Limb (tissue), 2 donors: ENCODE results near the gene OSBP2.
A peak's percentile ranks its signal among the peaks of the same experiment; 100 is the strongest.

Source experiments
- DNase-seq, 2 donors: peaks; one replicate each; pipeline ENCODE4 v3.0.0-alpha.2; 2016; ENCODE audit errors: extremely low spot score in 2 of 2

OSBP2 gene, protein sequence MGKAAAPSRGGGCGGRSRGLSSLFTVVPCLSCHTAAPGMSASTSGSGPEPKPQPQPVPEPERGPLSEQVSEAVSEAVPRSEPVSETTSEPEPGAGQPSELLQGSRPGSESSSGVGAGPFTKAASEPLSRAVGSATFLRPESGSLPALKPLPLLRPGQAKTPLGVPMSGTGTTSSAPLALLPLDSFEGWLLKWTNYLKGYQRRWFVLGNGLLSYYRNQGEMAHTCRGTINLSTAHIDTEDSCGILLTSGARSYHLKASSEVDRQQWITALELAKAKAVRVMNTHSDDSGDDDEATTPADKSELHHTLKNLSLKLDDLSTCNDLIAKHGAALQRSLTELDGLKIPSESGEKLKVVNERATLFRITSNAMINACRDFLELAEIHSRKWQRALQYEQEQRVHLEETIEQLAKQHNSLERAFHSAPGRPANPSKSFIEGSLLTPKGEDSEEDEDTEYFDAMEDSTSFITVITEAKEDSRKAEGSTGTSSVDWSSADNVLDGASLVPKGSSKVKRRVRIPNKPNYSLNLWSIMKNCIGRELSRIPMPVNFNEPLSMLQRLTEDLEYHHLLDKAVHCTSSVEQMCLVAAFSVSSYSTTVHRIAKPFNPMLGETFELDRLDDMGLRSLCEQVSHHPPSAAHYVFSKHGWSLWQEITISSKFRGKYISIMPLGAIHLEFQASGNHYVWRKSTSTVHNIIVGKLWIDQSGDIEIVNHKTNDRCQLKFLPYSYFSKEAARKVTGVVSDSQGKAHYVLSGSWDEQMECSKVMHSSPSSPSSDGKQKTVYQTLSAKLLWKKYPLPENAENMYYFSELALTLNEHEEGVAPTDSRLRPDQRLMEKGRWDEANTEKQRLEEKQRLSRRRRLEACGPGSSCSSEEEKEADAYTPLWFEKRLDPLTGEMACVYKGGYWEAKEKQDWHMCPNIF

DNA sequence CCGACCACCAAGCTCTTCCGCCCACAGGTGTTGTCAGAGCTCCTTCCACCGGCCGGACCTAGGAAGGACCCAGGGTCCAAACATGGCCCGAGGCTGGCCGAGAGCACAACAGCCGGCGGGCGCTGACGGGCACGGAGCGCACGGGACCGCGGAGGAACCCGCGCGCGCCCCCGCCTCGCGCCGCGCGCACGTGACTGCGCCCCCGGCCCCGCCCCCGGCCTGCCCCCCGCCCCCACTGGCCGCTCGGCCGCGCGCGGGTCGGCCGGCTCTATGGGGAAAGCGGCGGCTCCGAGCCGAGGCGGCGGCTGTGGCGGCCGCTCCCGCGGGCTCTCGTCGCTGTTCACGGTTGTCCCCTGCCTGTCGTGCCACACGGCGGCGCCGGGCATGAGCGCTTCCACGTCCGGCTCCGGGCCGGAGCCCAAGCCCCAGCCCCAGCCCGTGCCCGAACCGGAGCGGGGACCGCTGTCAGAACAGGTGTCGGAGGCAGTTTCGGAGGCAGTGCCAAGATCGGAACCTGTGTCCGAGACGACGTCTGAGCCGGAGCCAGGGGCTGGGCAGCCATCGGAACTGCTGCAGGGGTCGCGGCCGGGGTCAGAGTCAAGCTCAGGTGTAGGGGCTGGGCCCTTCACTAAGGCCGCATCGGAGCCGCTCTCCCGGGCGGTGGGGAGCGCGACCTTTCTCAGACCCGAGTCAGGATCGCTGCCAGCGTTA lies at the start of gene OSBP2:
Gene OSBP2 (plus strand): TSS at position 235 of the 711 bp plus-strand sequence. CDS start 36 bp downstream, at position 271.
- peak in 1 of 2 donors; percentile 78 for DNase-seq

DNA sequence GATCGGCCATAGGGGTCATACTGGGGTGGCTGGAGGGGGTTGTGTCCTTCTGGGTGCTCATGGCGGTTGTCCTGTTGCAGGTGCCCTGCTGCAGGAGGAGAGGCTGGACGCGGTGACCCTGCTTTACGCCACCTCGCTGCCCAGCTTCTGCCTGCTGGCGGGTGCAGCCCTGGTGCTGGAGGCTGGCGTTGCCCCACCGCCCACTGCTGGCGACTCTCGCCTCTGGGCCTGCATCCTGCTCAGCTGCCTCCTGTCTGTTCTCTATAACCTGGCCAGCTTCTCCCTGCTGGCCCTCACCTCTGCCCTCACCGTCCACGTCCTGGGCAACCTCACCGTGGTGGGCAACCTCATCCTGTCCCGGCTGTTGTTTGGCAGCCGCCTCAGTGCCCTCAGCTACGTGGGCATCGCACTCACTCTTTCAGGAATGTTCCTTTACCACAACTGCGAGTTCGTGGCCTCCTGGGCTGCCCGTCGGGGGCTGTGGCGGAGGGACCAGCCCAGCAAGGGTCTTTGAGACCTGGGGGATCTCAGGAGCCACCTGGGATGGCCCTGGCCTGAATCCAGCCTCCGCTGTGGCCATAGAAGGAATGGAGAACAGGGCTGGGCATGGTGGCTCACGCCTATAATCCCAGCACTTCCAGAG lies 48.0 kb upstream of the OSBP2 start:
- DNase-seq, result no peak

GRCh38 chr22:30647536-30647935 lies 47.1 kb upstream of the OSBP2 start:
- no peak for DNase-seq

DNA sequence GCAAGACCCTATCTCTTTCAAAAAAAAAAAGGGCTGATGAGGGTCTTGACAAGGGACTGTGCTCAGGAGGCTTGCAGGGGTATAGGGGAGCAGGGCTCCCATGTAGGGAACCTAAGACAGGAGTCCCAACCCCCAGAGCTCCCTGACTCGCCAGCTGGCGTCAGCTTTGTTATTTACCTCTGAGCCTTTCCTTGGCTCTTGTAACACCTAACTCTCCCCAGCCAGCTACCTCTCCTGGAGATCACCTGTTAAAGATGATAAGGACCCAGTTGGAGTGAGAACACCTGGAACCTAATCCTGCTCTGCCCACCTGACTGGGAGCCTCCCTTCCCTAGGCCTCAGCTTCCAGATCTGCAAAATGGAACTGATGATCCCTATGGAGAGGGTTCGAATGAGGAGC lies 45.8 kb upstream of the OSBP2 start:
- no peak for DNase-seq

GRCh38 chr22:30649430-30650007 lies 45.2 kb upstream of the OSBP2 start:
- no peak for DNase-seq

DNA sequence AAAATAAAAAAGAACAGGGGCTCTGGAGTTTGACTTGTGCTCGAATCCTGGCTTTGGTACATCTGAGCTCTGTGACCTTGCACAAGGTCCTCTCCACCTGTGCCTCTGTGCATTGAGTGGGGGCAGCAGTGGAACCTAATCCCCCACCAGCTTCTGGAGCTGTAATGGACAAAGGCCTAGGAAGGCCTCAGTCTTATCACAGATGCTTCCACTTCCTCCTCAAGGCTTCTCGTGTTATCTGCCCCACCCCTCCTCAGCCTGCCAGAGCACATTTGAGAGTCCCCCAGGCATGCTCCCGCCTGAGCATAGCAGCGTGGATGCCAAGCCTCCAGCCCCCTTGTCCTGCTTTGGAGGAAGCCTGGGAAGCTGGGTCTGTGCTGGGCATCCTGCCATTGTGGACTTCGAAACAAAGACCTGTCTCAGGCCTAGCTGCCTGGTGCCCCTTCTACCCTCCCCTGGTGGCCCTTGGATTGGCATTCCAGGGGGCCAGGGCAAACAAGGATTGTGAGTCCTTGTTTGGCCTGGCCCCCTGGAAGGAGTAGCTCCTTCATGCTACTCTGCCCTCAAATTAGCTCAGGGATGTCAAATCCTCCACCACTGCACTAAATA lies 44.1 kb upstream of the OSBP2 start:
- no peak for DNase-seq

- DNase-seq, result no peak
Observed at GRCh38 chr22:30652852-30653251, 41.8 kb upstream of the OSBP2 start.

DNA sequence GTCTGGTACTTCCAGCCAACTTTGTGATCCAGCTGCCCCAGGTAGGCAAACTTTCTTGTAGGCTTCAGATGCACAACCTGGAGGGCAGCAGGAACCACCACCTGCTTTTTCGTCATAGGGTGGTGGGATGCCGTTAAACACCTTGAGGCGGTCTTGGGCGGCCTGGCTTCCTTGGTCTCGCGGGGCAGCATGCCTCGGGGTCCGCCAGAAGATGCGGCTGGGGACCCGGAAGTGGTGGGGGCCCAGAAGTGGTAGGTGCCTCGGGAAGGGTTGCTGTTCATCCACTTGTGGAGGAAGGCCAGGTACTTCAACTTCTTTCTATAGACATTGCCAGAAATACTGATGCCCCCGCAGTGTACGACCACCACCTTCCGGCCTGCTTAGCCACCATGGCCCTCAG lies 40.3 kb upstream of the OSBP2 start:
- no peak for DNase-seq

GRCh38 chr22:30655532-30655931 lies 39.1 kb upstream of the OSBP2 start:
- DNase-seq, result no peak

DNA sequence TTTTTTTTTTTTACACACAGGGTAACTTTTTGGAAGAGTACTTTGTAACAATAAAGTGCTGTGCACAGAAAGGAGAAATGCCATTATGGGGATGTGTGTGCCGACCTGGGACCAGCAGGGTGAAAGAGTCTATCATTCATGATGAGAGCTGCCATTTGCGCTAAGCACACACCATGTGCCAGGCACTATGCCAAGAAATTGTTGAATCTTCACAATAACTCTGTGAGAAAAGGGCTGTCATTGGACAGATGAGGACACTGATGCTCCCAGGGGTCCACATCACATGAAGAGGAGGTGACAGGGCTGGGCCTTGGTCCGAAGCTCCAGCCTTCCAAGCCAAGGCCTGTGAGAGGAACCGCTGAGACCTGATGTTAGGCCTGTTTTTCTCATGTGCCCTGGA lies 32.6 kb upstream of the OSBP2 start:
- no peak for DNase-seq

DNA sequence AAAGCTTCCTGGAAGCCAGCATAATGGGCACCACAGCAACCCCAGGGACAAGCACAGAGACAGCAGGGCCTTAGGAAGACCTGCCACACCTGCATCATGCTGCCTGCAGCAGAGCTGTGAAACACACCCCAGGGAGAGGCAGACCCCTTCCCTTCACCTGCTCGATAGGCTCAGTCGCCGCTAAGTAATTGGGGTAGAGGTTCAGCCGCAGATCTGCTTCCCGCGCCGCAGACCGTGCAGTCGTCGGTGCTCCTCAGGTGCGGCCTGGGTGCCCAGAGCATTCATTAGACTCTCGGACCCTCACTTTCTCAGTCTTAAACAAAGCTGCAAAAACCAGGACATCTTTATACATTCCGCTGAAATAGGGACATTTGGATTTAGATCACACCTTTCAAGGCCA lies 29.9 kb upstream of the OSBP2 start:
- no peak for DNase-seq

DNA sequence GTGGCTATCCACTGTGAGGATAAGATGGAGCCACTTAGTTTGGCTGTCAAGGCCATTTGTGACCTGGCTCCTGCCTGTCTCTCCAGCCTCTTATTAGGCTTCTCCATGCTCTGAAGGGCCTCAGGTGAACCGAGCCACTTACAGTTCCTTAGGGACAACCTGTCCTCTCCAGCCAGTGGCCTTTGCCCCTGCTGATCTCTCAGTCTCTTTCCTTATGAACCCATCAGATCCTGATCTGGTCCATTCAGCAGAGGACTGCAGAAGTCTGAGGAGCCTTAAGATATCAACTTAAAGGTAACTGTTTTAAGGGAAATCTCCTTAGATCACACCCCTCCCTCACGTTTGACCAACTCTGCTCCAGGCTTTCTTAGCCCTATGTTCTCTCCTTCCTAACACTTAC lies 29.4 kb upstream of the OSBP2 start:
- no peak for DNase-seq

GRCh38 chr22:30665786-30666185 lies 28.9 kb upstream of the OSBP2 start:
- DNase-seq, result no peak

DNA sequence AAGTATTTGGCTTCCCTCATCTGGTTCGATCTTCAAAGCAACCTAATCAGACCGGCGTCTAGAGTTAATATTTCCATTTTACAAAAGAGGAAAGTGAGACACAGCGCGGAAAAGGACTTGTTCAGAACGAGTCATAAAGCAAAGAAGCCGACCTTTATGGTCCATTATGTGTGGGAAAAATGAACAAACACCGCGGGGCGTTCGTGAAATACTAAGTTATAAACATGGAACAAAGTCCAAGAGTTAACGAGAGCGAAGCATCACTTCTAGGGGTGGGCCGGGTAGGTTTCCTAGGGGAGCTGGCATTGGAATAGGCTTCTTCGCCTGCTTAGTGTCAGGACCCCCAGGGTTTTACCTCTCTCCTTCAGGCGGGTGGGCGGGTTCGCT lies 27.6 kb upstream of the OSBP2 start:
- DNase-seq, result no peak

DNA sequence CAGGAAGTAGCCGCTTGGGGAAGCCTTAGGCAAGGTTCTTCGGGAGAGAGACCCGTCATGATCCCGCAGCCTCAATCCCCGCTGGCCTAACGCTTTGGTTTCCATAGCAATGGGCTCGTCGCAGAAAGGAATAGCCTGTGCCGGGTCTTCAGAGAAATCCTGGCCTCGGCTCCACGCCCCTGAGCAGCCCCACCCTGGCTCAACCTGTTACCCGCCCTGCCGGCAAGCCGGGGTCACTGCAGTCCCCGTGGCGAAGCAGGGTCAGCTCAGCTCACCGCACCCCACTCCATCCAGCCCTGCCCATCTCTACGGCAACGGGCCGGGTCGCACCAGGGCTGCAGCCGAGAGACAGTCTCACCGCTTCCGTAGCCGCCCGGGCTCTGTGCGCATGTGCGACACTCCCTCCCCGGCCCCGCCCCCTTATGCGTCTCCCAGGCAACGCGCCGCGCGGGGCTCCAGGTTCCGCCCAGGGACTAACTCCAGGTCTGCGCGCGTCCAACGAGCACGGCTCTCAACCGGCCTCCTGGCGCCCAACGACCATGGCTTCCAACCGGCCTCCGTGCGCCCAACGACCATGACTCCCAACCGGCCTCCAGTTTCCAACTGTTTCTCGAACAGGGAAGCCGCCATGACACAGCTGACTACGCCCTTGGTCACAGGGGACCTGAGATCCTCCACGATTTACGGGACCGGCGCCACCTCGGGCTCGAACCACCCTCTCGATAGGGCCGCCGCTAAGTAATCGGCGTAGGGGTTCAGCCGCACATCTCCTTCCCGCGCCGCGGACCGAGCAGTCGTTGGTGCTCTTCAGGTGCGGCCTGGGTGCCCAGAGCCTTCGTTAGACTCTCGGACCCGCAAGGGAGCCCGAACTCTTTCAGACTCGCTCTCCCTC lies 26.9 kb upstream of the OSBP2 start, which contains the start of gene DUSP18:
Gene DUSP18 (minus strand): TSS at position 382 of the 892 bp plus-strand sequence. CDS start 3,872 bp downstream, outside the sequence.
- DNase-seq, result peak; percentile 83 to 97

DNA sequence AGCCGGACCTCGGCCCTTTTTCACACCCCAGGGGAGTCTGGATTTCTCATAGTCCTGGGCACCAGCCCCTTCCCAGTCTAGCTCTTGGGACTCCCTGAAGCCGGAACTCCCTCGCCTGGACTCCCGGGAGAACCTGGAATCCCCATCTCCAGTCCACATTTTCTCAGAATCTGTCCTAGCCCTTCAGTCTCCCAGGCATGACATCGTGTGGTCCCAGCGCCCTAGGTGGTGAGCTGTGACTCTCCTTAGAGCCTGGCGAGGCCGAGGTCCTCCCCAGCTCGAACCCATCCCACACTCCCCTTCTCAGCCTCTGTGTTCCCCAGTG lies 26.3 kb upstream of the OSBP2 start:
- no peak for DNase-seq

DNA sequence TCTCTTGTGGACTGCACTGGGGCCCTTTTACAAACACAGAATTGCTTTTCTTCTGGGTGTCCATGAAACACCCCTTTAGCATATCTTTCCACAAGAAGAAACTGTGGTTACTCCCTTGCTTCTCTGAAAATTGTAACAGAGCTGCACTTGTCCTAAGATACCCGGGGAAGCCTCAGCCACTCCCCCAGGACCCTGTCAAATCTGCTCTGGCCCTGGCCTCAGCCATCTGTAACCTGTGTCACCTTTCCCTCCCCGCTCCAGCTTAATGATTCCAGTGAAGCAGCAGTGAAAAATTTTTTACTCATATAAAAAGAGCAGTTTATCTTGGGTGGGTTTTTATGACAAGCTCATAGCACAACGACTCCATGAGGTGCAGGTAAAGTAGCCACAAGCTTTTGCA lies 23.6 kb upstream of the OSBP2 start:
- no peak for DNase-seq

DNA sequence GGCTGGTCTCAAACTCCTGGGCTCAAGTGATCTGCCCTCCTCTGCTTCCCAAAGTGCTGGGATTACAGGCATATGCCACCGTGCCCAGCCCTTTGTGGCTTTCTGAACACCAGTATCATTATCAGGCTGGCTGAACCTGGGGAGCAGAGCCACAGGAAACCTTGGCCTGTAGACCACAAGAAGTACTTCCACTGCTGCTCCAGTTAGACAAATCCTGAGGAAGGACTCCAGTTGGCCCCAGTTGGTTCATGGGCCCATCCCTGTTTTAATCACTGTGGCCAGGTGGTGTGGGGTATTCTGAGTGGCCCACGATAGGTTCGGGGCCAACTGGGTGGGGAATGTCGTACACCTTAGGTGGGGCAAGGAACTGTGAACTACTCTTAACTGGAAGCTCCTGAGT lies 21.5 kb upstream of the OSBP2 start:
- DNase-seq, result no peak

GRCh38 chr22:30674482-30674881 lies 20.2 kb upstream of the OSBP2 start:
- no peak for DNase-seq

DNA sequence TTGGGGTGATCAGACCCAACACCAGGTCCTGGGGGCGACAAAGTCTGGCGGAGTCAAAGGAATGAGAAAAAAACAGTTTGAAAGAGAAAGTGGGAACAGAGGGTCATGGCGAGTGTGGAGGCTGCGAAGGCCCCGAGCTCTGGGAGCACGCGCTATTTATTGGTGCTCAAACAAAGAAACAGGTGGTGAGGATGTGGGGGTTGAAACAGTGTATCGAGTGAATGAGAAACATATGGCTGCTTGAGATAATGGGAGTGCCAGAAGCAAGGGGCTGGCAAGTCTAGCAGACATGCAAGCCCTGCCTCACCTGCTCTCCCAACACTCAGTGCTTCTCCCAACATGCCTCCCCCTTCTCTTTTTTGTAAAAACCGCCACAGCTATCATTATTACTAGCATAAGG lies 19.2 kb upstream of the OSBP2 start:
- no peak for DNase-seq
